CD14-positive monocyte (primary cell): ENCODE measurements around the gene RCN1. TPM values are rescaled to one million over a fixed set of nuclear protein-coding genes. Genes with fewer than 3 reads are reported as not detected.

Experiments used
- DNase-seq, 3 donors: peaks; one replicate each; pipeline ENCODE4 v3.0.0-alpha.2; 2011 to 2022
- H2AFZ ChIP-seq: 2 replicates; pipeline ENCODE4 v1.6.0; 2012; ENCODE audit warnings: mild to moderate bottlenecking, low read depth, low read length, inconsistent platforms; ENCODE audit not compliant: insufficient read depth, poor library complexity, severe bottlenecking
- H3K27ac ChIP-seq, 2 donors: 1 replicate in 1 of 2; 2 replicates in 1 of 2; pipeline ENCODE4 v1.5.1; 2012 to 2013; ENCODE audit warnings: low read length in 2 of 2, control low read depth in 1 of 2, inconsistent platforms in 1 of 2, low read depth in 1 of 2, mild to moderate bottlenecking in 1 of 2
- H3K27me3 ChIP-seq, 2 donors: one replicate each; pipeline versions ENCODE4 v1.6.0 to v1.6.1; 2011 to 2013; ENCODE audit warnings: low read length in 2 of 2; ENCODE audit not compliant: control insufficient read depth in 2 of 2, insufficient read depth in 2 of 2
- H3K36me3 ChIP-seq, 2 donors: replicated peaks in 1 of 2; 1 replicate in 1 of 2; 2 replicates in 1 of 2; pipeline versions ENCODE4 v1.5.1 to v1.6.1; 2012 to 2013; ENCODE audit warnings: low read length in 2 of 2, control low read depth in 1 of 2, inconsistent platforms in 1 of 2, mild to moderate bottlenecking in 1 of 2; ENCODE audit not compliant: insufficient read depth in 2 of 2, control insufficient read depth in 1 of 2
- H3K4me1 ChIP-seq, 2 donors: 1 replicate in 1 of 2; 2 replicates in 1 of 2; pipeline versions ENCODE4 v1.5.1 to v1.6.1; 2012 to 2013; ENCODE audit warnings: low read length in 2 of 2, control low read depth in 1 of 2, inconsistent platforms in 1 of 2, mild to moderate bottlenecking in 1 of 2, moderate library complexity in 1 of 2; ENCODE audit not compliant: insufficient read depth in 2 of 2, control insufficient read depth in 1 of 2
- H3K4me2 ChIP-seq: replicated peaks from 2 replicates; pipeline ENCODE3; 2012; ENCODE audit warnings: low read length, moderate library complexity, mild to moderate bottlenecking; ENCODE audit not compliant: poor library complexity, severe bottlenecking; ENCODE audit errors: extremely low read depth
- H3K4me3 ChIP-seq, 3 experiments: fragments of 200-600 bp in 1 of 3; sonication (generic) in 1 of 3; replicated peaks in 1 of 3; 1 replicate in 2 of 3; 2 replicates in 1 of 3; pipeline ENCODE4 v1.5.1; 2011 to 2013; ENCODE audit warnings: low read length in 3 of 3, mild to moderate bottlenecking in 3 of 3, control low read depth in 2 of 3, low read depth in 2 of 3, inconsistent platforms in 1 of 3, moderate library complexity in 1 of 3
- H3K79me2 ChIP-seq: 2 replicates; pipeline ENCODE4 v1.6.0; 2012; ENCODE audit warnings: mild to moderate bottlenecking, control low read depth, inconsistent platforms, low read length, moderate library complexity; ENCODE audit not compliant: insufficient read depth
- H3K9ac ChIP-seq: 2 replicates; pipeline ENCODE4 v1.6.0; 2017; ENCODE audit warnings: low read length, mild to moderate bottlenecking; ENCODE audit not compliant: insufficient read depth, poor library complexity, severe bottlenecking
- H3K9me3 ChIP-seq, 2 donors: replicated peaks in 1 of 2; 1 replicate in 1 of 2; 2 replicates in 1 of 2; pipeline versions ENCODE4 v1.5.1 to v1.6.1; 2012 to 2013; ENCODE audit warnings: low read length in 2 of 2, control low read depth in 1 of 2; ENCODE audit not compliant: control insufficient read depth in 1 of 2, insufficient read depth in 1 of 2
- H4K20me1 ChIP-seq: 2 replicates; pipeline ENCODE4 v1.6.0; 2012; ENCODE audit warnings: mild to moderate bottlenecking, low read length, control low read depth, moderate library complexity; ENCODE audit not compliant: insufficient read depth
- H3K27ac Mint-ChIP-seq, 7 donors: one replicate each; pipeline ENCODE4 v1.8.0; 2020; ENCODE audit warnings: mild to moderate bottlenecking in 7 of 7, mixed read lengths in 7 of 7, moderate library complexity in 6 of 7, inconsistent platforms in 2 of 7
- H3K27me3 Mint-ChIP-seq, 3 donors: one replicate each; pipeline ENCODE4 v1.8.0; 2021 to 2022; ENCODE audit warnings: low read depth in 3 of 3, mild to moderate bottlenecking in 3 of 3, mixed read lengths in 3 of 3, moderate library complexity in 3 of 3, inconsistent platforms in 1 of 3
- H3K36me3 Mint-ChIP-seq, 2 donors: one replicate each; pipeline ENCODE4 v1.8.0; 2020; ENCODE audit warnings: mixed read lengths in 2 of 2, inconsistent platforms in 1 of 2, mild to moderate bottlenecking in 1 of 2
- H3K4me1 Mint-ChIP-seq: one replicate; pipeline ENCODE4 v1.8.0; 2020; ENCODE audit warnings: mild to moderate bottlenecking, mixed read lengths
- H3K4me3 Mint-ChIP-seq, 2 donors: one replicate each; pipeline ENCODE4 v1.8.0; 2020; ENCODE audit warnings: mild to moderate bottlenecking in 2 of 2, mixed read lengths in 2 of 2, moderate library complexity in 1 of 2
- H3K9me3 Mint-ChIP-seq, 7 donors: one replicate each; pipeline ENCODE4 v1.8.0; 2020 to 2022; ENCODE audit warnings: mixed read lengths in 7 of 7, mild to moderate bottlenecking in 6 of 7, moderate library complexity in 6 of 7, inconsistent platforms in 2 of 7
- WGBS: methylation state at CpG from one replicate; pipeline ENCODE4 v1.1.5; 2013; ENCODE audit warnings: missing lambda C conversion rate; ENCODE audit not compliant: insufficient coverage; 5-methylcytosine and 5-hydroxymethylcytosine counted together
- intact Hi-C, 2 donors: fragments of 100-400 bp; cut with micrococcal nuclease; formaldehyde crosslinking; loops; one replicate each; pipeline versions ENCODE4 v1.15.0 to v1.15.1; 2023
- polyA plus RNA-seq, 3 donors: library from polyadenylated mRNA; depleted of rRNA in 1 of 3; unstranded in 2 of 3; stranded (reverse) in 1 of 3; fragments of 300-500 nt in 2 of 3; fragments of >200 nt in 1 of 3; fragmentation: Illumina TruSeq in 2 of 3; gene quantifications; 1 replicate in 2 of 3; 2 replicates in 1 of 3; pipeline ENCODE4 v1.2.3, GENCODE V29; 2012 to 2021
- TF ChIP-seq, protein P1 (sequence below): fragments of 200-600 bp; IDR thresholded peaks from one replicate; pipeline ENCODE4 v1.8.0; 2022; ENCODE audit warnings: antibody characterized with exemption, mild to moderate bottlenecking

The RCN1 gene
- polyA plus RNA-seq, 3 donors, result 7.3 to 22.0 (median 20.5) TPM

DNA sequence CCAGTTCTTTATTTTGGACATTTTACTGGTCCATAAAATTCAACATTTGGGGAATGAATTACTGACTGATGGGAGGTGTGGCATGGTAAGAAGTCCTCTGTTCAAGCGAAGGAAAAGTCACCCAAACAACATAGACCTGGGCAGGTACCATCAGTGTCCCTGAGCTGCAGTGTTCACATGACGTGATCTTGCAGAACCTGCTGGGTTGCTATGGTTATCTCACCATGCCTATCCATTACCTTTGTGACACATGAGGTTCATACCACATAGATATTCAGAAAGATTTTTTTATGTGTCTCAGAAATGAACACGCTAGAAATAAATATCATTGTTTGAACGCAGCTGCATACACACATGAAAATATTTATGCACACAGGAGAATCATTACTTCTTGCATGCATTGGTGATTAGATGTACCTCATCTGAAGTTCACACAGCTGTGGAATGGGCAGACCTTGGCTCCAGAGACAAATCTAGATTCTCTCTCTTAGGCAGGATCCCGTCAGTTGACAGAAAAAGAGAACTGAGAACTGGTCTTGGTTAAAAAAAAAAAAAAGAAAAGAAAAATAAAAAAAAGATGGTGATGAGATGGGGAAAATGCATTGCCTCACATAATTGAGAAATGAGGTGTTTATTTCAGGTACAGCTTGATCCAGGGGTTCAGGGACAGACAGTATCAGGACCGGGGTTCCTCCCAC lies 21.4 kb upstream of the RCN1 start:
- no peak overlapping the region for H3K4me2 ChIP-seq
- no CpG with 5 or more reads among the region's 6 CpGs for WGBS
- Mint-ChIP-seq H3K9me3 (peaks cover 0 to 2% (median 0%) of the 10 kb centered on the region in 7 donors), H3K27me3 (peaks cover 0 to 11% (median 3%) of the 10 kb centered on the region in 3 donors), H3K4me1 (peaks cover 4% of the 10 kb centered on the region), H3K4me3 (no peak overlapping the region), H3K27ac (no peak overlapping the region), H3K36me3 (no peaks in the 10 kb centered on the region)
- intact Hi-C loops, result no loop called here
- H3K27me3 ChIP-seq, result no peaks in the 10 kb centered on the region
- no peak overlapping the region for H2AFZ ChIP-seq
- H4K20me1 ChIP-seq, result no peaks in the 10 kb centered on the region
- H3K9me3 ChIP-seq, result no peaks in the 10 kb centered on the region
- no peak overlapping the region for H3K27ac ChIP-seq
- no peaks in the 10 kb centered on the region for H3K36me3 ChIP-seq
- TF ChIP-seq, protein P1, sequence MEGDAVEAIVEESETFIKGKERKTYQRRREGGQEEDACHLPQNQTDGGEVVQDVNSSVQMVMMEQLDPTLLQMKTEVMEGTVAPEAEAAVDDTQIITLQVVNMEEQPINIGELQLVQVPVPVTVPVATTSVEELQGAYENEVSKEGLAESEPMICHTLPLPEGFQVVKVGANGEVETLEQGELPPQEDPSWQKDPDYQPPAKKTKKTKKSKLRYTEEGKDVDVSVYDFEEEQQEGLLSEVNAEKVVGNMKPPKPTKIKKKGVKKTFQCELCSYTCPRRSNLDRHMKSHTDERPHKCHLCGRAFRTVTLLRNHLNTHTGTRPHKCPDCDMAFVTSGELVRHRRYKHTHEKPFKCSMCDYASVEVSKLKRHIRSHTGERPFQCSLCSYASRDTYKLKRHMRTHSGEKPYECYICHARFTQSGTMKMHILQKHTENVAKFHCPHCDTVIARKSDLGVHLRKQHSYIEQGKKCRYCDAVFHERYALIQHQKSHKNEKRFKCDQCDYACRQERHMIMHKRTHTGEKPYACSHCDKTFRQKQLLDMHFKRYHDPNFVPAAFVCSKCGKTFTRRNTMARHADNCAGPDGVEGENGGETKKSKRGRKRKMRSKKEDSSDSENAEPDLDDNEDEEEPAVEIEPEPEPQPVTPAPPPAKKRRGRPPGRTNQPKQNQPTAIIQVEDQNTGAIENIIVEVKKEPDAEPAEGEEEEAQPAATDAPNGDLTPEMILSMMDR, result no peak
- H3K4me1 ChIP-seq, result no peaks in the 10 kb centered on the region
- H3K4me3 ChIP-seq, result no peak overlapping the region
- H3K79me2 ChIP-seq, result no peaks in the 10 kb centered on the region
- no peak for DNase-seq
- H3K9ac ChIP-seq, result no peak overlapping the region

DNA sequence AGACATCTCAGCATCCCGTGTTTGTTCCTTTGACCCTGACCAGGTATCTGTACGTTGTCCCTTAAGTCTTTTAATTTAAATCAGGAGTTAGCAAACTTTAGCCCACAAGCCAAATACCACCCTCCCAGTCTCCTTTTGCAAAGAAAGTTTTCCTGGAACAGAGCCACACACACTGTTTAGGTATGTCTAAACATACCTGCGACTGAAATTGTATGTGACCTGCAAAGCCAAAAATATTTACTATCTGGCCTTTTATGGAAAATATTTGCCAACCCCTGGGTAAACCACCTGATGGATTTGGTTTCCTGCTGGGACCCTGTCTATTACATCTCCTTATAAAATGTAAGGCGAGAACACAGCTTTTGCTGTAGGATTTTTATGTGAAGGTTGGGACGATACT lies 20.2 kb upstream of the RCN1 start:
- Mint-ChIP-seq H3K27me3 (peaks cover 0 to 9% (median 3%) of the 10 kb centered on the region in 3 donors), H3K9me3 (peaks cover 0 to 2% (median 0%) of the 10 kb centered on the region in 7 donors), H3K4me1 (peaks cover 2% of the 10 kb centered on the region), H3K4me3 (no peak overlapping the region), H3K27ac (no peak overlapping the region), H3K36me3 (no peaks in the 10 kb centered on the region)
- Histone ChIP-seq H3K79me2 (no peaks in the 10 kb centered on the region), H4K20me1 (no peaks in the 10 kb centered on the region), H3K4me1 (no peaks in the 10 kb centered on the region), H3K9me3 (no peaks in the 10 kb centered on the region), H3K9ac (no peak overlapping the region), H3K27ac (no peak overlapping the region), H3K4me3 (no peak overlapping the region), H3K36me3 (no peaks in the 10 kb centered on the region), H3K4me2 (no peak overlapping the region), H3K27me3 (no peaks in the 10 kb centered on the region), H2AFZ (no peak overlapping the region)
- DNase-seq, result no peak
- intact Hi-C loops, result no loop called here
- WGBS, result 100% methylated on average over 2 of the region's 5 CpGs
- TF ChIP-seq, protein P1, result no peak
